ENCODE data around the gene SULT2A1. TPM values are rescaled to one million over a fixed set of nuclear protein-coding genes. Genes with fewer than 3 reads are reported as not detected.

Gene SULT2A1
- total and polyA plus RNA-seq, 8 donors = 0.11 to 0.38 (median 0.19) TPM; not detected in 2

GRCh38 chr19:47848823-47849473 lies 37.2 kb downstream of the SULT2A1 start:
- DNase-seq = no peak
- Histone ChIP-seq H3K4me3 (no peak overlapping the region), H3K36me3 (no peaks in the 10 kb centered on the region), H3K27me3 (peaks cover 11 to 99% of the 10 kb centered on the region in 2 donors), H3K27ac (no peak overlapping the region), H3K4me1 (no peaks in the 10 kb centered on the region), H3K9me3 (no peaks in the 10 kb centered on the region)
- peak in 1 of 2 donors; percentile 20 for TF ChIP-seq CTCF (IDR thresholded peaks at IDR 0.05)
- ATAC-seq = no peak
- intact Hi-C loops (cut with DNase I) = no loop called here

- intact Hi-C loops (cut with DNase I) = no loop called here
- no peak for TF ChIP-seq CTCF (IDR thresholded peaks at IDR 0.05)
- DNase-seq (no peak), ATAC-seq (no peak)
- Histone ChIP-seq H3K27ac (no peak overlapping the region), H3K9me3 (no peaks in the 10 kb centered on the region), H3K4me1 (no peaks in the 10 kb centered on the region), H3K4me3 (no peak overlapping the region), H3K36me3 (no peaks in the 10 kb centered on the region), H3K27me3 (peaks cover 11 to 98% of the 10 kb centered on the region in 2 donors)
These were observed 37.7 kb downstream of the SULT2A1 start for GRCh38 chr19:47848425-47848822.

- no peak for TF ChIP-seq CTCF (IDR thresholded peaks at IDR 0.05)
- no peak overlapping the region for H3K27ac ChIP-seq
- peaks cover 0 to 83% of the 10 kb centered on the region in 2 donors for H3K27me3 ChIP-seq
- H3K36me3 ChIP-seq = no peaks in the 10 kb centered on the region
- no peak for ATAC-seq
- H3K4me3 ChIP-seq = no peak overlapping the region
- H3K4me1 ChIP-seq = no peaks in the 10 kb centered on the region
- H3K9me3 ChIP-seq = no peaks in the 10 kb centered on the region
- DNase-seq = no peak
- intact Hi-C loops (cut with DNase I) = no loop called here
These were observed 43.2 kb downstream of the SULT2A1 start for GRCh38 chr19:47842941-47843340.

GRCh38 chr19:47839913-47840312 lies 46.2 kb downstream of the SULT2A1 start:
- Histone ChIP-seq H3K9me3 (no peaks in the 10 kb centered on the region), H3K27me3 (peaks cover 0 to 54% of the 10 kb centered on the region in 2 donors), H3K27ac (no peak overlapping the region), H3K4me1 (no peaks in the 10 kb centered on the region), H3K4me3 (no peak overlapping the region), H3K36me3 (no peaks in the 10 kb centered on the region)
- intact Hi-C loops (cut with DNase I) = no loop called here
- ATAC-seq (no peak), DNase-seq (no peak)
- no peak for TF ChIP-seq CTCF (IDR thresholded peaks at IDR 0.05)

GRCh38 chr19:47839411-47839810 lies 46.7 kb downstream of the SULT2A1 start:
- H3K27ac ChIP-seq = no peak overlapping the region
- DNase-seq (no peak), ATAC-seq (no peak)
- H3K4me1 ChIP-seq = no peaks in the 10 kb centered on the region
- no peak for TF ChIP-seq CTCF (IDR thresholded peaks at IDR 0.05)
- intact Hi-C loops (cut with DNase I) = no loop called here
- H3K27me3 ChIP-seq = peaks cover 0 to 49% of the 10 kb centered on the region in 2 donors
- H3K4me3 ChIP-seq = no peak overlapping the region
- H3K36me3 ChIP-seq = no peaks in the 10 kb centered on the region
- H3K9me3 ChIP-seq = no peaks in the 10 kb centered on the region

All from left lung (tissue), 10 donors.